VCaP (cell line): ENCODE results near the gene NT5DC1.

Experiments
- H3K27ac ChIP-seq: fragments of 450-650 bp; 2 replicates; pipeline ENCODE4 v1.5.1; 2017
- TF ChIP-seq, protein P1 (sequence below): fragments of 450-650 bp; conservative IDR thresholded peaks from 2 replicates; pipeline ENCODE4 v1.5.1; 2017; ENCODE audit warnings: mild to moderate bottlenecking, moderate library complexity

Gene NT5DC1

DNA sequence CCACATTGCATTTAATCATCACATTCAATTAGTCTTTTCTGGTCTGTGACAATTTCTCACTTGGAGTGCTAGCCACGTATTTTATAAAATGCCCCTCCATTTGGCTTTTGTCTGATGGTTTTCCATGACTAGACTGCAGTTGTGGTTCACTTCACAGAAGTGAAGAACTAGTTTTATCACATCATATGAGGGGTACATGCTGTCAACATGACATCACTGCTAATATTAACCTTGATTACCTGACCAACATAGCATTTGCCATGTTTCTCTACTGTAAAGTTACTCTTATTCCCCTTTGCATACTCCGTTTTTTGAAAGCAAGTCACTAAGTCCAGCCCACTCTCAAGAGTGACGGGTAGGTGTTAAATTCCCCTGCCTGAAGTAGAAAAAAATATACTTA lies 73.3 kb downstream of the NT5DC1 start:
- no peak overlapping the region for H3K27ac ChIP-seq
- TF ChIP-seq, protein P1, sequence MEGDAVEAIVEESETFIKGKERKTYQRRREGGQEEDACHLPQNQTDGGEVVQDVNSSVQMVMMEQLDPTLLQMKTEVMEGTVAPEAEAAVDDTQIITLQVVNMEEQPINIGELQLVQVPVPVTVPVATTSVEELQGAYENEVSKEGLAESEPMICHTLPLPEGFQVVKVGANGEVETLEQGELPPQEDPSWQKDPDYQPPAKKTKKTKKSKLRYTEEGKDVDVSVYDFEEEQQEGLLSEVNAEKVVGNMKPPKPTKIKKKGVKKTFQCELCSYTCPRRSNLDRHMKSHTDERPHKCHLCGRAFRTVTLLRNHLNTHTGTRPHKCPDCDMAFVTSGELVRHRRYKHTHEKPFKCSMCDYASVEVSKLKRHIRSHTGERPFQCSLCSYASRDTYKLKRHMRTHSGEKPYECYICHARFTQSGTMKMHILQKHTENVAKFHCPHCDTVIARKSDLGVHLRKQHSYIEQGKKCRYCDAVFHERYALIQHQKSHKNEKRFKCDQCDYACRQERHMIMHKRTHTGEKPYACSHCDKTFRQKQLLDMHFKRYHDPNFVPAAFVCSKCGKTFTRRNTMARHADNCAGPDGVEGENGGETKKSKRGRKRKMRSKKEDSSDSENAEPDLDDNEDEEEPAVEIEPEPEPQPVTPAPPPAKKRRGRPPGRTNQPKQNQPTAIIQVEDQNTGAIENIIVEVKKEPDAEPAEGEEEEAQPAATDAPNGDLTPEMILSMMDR = no peak

DNA sequence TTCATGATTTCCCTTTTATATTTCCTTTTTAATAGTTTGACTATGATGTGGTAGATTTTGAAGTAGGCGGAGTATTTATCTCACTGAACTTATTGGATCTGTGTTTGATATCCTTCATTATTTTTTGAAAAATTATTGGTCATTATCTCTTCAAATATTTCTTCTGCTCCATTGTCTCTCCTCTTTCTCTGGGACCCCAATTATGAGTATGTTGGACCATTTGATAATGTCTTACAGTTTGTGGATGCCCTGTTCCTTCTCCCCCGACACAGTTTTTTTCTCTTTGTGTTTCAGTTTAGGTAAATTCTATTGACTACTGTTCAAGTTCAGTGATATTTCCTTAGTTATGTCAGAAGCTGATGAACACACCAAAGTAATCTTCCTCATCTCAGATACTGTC lies 74.7 kb downstream of the NT5DC1 start:
- TF ChIP-seq, protein P1 = no peak
- no peak overlapping the region for H3K27ac ChIP-seq

DNA sequence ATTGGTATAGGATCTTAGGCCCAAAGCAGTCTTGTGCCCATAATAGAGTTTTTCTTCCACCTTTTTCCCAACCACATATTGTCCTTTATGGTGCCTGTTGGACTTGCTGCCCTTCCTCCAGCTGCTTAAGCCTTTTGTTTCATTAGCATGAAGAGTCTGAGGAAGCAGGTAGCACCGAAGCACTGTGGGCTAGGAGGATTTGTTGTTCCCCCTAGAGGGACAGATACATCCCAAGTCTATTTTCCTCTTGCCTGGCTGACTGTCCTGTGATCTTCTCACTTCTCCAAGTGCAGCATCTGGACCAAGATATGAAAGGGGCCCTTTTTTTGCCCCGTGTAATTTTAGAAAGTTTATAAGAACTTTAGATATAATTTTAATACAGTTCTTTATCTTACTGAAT lies 75.9 kb downstream of the NT5DC1 start:
- no peak overlapping the region for H3K27ac ChIP-seq
- TF ChIP-seq, protein P1 = no peak

DNA sequence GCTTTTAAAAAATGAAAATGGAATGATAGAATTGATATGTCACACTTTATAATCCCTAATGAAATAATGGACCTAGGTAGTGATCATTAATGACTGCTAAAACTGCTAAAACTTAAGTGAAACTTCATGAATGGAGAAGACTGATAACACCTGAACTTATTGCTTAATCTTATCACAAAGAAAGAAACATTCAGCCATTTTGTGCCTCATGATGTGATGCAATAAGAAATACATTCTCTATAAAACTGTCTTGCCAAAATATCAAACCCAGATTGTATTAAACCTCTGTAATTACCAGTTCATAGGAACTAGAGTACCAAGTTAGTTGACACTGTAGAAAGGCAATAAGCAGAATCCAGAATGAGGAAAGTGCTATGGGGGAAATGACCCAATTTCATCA lies 79.7 kb downstream of the NT5DC1 start:
- H3K27ac ChIP-seq = no peak overlapping the region
- TF ChIP-seq, protein P1 = no peak

DNA sequence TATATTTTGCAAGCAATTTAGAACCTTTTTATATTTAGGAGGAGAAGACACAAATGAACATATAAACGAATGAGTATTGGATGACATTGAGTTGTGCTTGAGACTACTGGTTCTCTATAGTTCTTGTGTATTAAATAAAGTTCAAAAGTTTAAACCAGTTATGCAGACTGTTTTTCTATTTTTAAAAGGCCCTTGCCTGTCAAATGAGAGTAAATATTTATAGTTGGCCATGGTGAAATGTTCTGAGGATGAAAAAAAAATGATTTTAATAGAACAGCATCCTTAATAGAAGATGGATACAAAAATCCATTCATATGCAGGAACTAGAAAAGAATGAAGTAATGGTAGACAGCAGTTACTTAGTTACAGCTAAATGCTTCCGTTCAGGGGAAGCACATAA lies 88.8 kb downstream of the NT5DC1 start:
- no peak overlapping the region for H3K27ac ChIP-seq
- TF ChIP-seq, protein P1 = no peak

DNA sequence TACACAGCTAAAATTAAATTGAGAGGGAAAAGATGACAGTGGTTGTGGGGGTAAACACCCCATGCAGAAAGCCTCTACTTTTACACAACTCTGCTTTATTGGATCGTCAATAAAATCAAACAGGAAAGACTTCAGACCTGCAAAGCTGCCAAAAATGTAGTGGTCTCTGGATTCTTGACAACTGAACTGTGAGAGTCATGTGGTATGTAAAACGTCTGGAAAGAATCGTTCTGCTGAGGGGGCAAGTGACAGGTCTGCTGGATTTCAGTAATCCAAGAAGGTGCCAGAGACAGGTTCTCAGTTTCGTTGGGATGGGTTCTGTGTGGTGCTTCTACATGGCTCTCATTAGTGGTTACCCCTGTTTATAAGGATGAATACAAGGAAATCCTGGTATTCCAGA lies 89.9 kb downstream of the NT5DC1 start:
- H3K27ac ChIP-seq = no peak overlapping the region
- TF ChIP-seq, protein P1 = no peak

DNA sequence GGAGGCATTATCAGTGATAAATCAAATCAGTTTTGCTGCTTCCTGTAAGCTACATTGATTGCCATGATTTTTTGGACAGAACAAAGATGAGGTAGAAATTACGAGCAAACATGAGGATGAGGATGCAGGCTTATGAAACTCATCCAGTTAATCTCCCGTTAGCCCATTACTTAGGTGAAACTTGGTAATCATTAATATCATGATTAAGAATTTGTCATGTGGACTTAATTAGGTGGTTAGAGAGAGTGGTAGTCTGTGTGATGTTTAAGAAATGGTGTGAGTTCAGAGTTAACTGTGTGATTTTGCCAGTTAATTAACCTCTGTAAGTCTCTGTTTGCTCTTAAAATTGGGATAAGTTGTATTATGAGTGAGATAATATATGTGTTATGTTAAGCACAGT lies 91.2 kb downstream of the NT5DC1 start:
- TF ChIP-seq, protein P1 = no peak
- H3K27ac ChIP-seq = no peak overlapping the region

DNA sequence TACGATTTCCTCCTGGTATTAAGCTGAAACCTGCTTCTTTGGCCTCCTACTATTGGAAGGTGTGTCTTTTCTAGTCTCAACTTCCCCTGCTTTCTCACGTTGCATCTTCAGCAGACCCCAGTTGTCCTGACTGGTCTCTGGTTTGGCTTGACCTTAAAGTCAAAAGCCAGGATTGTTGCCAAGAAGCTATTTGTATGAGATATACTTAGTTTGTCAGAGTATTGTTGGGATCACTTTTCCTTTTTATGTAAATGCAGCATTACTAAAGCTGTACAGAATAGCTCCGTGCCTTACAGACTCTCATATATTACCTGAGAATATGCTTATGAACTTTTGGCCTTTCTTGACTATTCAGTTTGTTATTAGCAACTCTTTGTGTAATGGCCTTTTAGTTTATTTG lies 92.1 kb downstream of the NT5DC1 start:
- no peak overlapping the region for H3K27ac ChIP-seq
- TF ChIP-seq, protein P1 = no peak
